Endothelial cell of umbilical vein (primary cell): ENCODE results near the gene RPS21. TPM values are rescaled to one million over a fixed set of nuclear protein-coding genes. Genes with fewer than 3 reads are reported as not detected.

ENCODE experiments used
- Bru-seq: library from RNA; stranded (reverse); fragments of 400-500 nt; gene quantifications from one replicate; lab custom pipeline; 2021; lab: Mats Ljungman, UMichigan
- BruChase-seq, 2 experiments: library from RNA; stranded (reverse); fragments of 400-500 nt; gene quantifications; one replicate each; lab custom pipeline; 2021; lab: Mats Ljungman, UMichigan
- BruUV-seq: library from RNA; stranded (reverse); fragments of 400-500 nt; replicated peaks from 2 replicates; lab custom pipeline; 2021; lab: Mats Ljungman, UMichigan
- CTCF ChIA-PET: fragments of 300-600, 350-600 bp; sonication (Branson Sonifier 250); formaldehyde crosslinking; loops from one replicate; lab custom pipeline; 2021; ENCODE audit warnings: antibody characterized with exemption, inconsistent platforms; lab: Charles Lee
- POLR2A ChIA-PET: fragments of 300-600, 350-600 bp; sonication (Branson Sonifier 250); formaldehyde crosslinking; loops from one replicate; lab custom pipeline; 2021; ENCODE audit warnings: antibody characterized with exemption, inconsistent platforms; lab: Charles Lee
- DNase-seq: peaks from one replicate; pipeline ENCODE4 v3.0.0-alpha.2; 2011; ENCODE audit warnings: low read depth, low spot score
- FAIRE-seq: peaks from 2 replicates; lab custom pipeline; 2011; peaks lifted over from hg19 to GRCh38; lab: Jason Lieb, UNC
- H2AFZ ChIP-seq: 2 replicates; pipeline ENCODE4 v1.6.0; 2012; ENCODE audit warnings: low read depth, low read length, control low read depth, inconsistent platforms
- H3K27ac ChIP-seq: 2 replicates; pipeline ENCODE4 v1.5.1; 2011; ENCODE audit warnings: low read depth, mild to moderate bottlenecking, control low read depth, low read length, moderate library complexity; ENCODE audit not compliant: insufficient read depth
- H3K27me3 ChIP-seq, 2 experiments: 2 replicates each; pipeline versions ENCODE4 v1.6.0 to v1.6.1; 2011; ENCODE audit warnings: low read length in 2 of 2, mixed read lengths in 1 of 2; ENCODE audit not compliant: control insufficient read depth in 2 of 2, insufficient read depth in 2 of 2
- H3K36me3 ChIP-seq, 2 experiments: 2 replicates in 1 of 2; 3 replicates in 1 of 2; pipeline ENCODE4 v1.5.1; 2011; ENCODE audit warnings: low read length in 2 of 2, mild to moderate bottlenecking in 1 of 2, moderate library complexity in 1 of 2; ENCODE audit not compliant: control insufficient read depth in 2 of 2, insufficient read depth in 2 of 2; ENCODE audit errors: extremely low read depth in 1 of 2
- H3K4me1 ChIP-seq: 3 replicates; pipeline ENCODE4 v1.5.1; 2011; ENCODE audit warnings: mild to moderate bottlenecking, low read length; ENCODE audit not compliant: control insufficient read depth, insufficient read depth; ENCODE audit errors: extremely low read depth
- H3K4me2 ChIP-seq: 2 replicates; pipeline ENCODE4 v1.6.1; 2011; ENCODE audit warnings: low read length, control low read depth, mixed read lengths; ENCODE audit not compliant: insufficient read depth
- H3K4me3 ChIP-seq, 3 experiments: fragments of 200-600 bp in 1 of 3; sonication (generic), shearing (Covaris generic) in 1 of 3; replicated peaks in 1 of 3; 2 replicates each; pipeline ENCODE4 v1.5.1; 2011 to 2016; ENCODE audit warnings: control low read depth in 3 of 3, low read length in 3 of 3, mild to moderate bottlenecking in 2 of 3, inconsistent platforms in 1 of 3, low read depth in 1 of 3, moderate library complexity in 1 of 3; ENCODE audit not compliant: insufficient read depth in 1 of 3
- H3K79me2 ChIP-seq: 2 replicates; pipeline ENCODE4 v1.6.0; 2012; ENCODE audit warnings: low read length, inconsistent platforms; ENCODE audit not compliant: control insufficient read depth, insufficient read depth
- H3K9ac ChIP-seq: replicated peaks from 2 replicates; pipeline ENCODE3; 2011; ENCODE audit warnings: low read length, control low read depth; ENCODE audit not compliant: insufficient read depth; ENCODE audit errors: extremely low read depth
- H3K9me1 ChIP-seq: replicated peaks from 3 replicates; pipeline ENCODE4 v1.6.0; 2011; ENCODE audit warnings: mild to moderate bottlenecking, low read length; ENCODE audit not compliant: control insufficient read depth, insufficient read depth; ENCODE audit errors: extremely low read depth
- H3K9me3 ChIP-seq: replicated peaks from 2 replicates; pipeline ENCODE4 v1.5.1; 2012; ENCODE audit warnings: low read length, inconsistent platforms; ENCODE audit not compliant: control insufficient read depth, insufficient read depth
- H4K20me1 ChIP-seq: replicated peaks from 2 replicates; pipeline ENCODE3; 2011; ENCODE audit warnings: mild to moderate bottlenecking, low read length; ENCODE audit not compliant: control insufficient read depth, insufficient read depth; ENCODE audit errors: extremely low read depth
- EZH2 ChIP-seq: IDR thresholded peaks from 2 replicates; pipeline ENCODE4 v1.6.1; 2012; ENCODE audit warnings: borderline replicate concordance, low read depth, mild to moderate bottlenecking, moderate library complexity, low read length, inconsistent platforms; ENCODE audit not compliant: severe bottlenecking
- MYC ChIP-seq: IDR thresholded peaks from one replicate; pipeline ENCODE4 v1.6.1; 2011; ENCODE audit warnings: mild to moderate bottlenecking, low read depth, low read length
- POLR2A ChIP-seq: IDR thresholded peaks from 2 replicates; pipeline ENCODE4 v1.6.1; 2012; ENCODE audit warnings: low read depth, mild to moderate bottlenecking, control low read depth, low read length
- POLR2AphosphoS5 ChIP-seq: IDR thresholded peaks from 2 replicates; pipeline ENCODE4 v1.6.1; 2012; ENCODE audit warnings: low read depth, mild to moderate bottlenecking, control low read depth, low read length, moderate library complexity; ENCODE audit not compliant: insufficient read depth
- dilution Hi-C: fragments of 300-500 bp; cut with MboI; formaldehyde crosslinking; loops from one replicate; pipeline ENCODE4 v1.15.0; 2019; ENCODE audit warnings: low sequenced_read_pairs; ENCODE audit not compliant: extremely low pct_ligation_motif_present
- intact Hi-C: fragments of 100-400 bp; cut with micrococcal nuclease; formaldehyde crosslinking; loops from one replicate; pipeline ENCODE4 v1.10.0; 2022
- long read RNA-seq: library from polyadenylated mRNA; stranded (forward); transcript quantifications from one replicate; pipeline ENCODE4 v2.0.0, GENCODE V29; 2021
- polyA minus RNA-seq, 3 experiments: library from RNA; depleted of rRNA, polyadenylated mRNA; stranded (reverse); fragments of >200 nt; gene quantifications; 1 replicate in 1 of 3; 2 replicates in 2 of 3; pipeline ENCODE4 v1.2.3, GENCODE V29; 2011
- polyA plus RNA-seq, 4 experiments: library from polyadenylated mRNA; depleted of rRNA in 3 of 4; stranded (reverse) in 3 of 4; unstranded in 1 of 4; fragments of >200 nt; gene quantifications; 2 replicates each; pipeline versions ENCODE4 v1.2.1 to v1.2.3, GENCODE V29; 2011 to 2012; ENCODE audit warnings: missing spikeins in 1 of 4
- total RNA-seq: library from RNA; stranded (reverse); gene quantifications from 2 replicates; pipeline ENCODE4 v1.2.3, GENCODE V29; 2021
- TF ChIP-seq, protein P1 (sequence below), 2 donors: IDR thresholded peaks; 1 replicate in 1 of 2; 2 replicates in 1 of 2; pipeline ENCODE4 v1.5.1; 2011; ENCODE audit warnings: low read length in 2 of 2, mild to moderate bottlenecking in 2 of 2, moderate library complexity in 2 of 2, control low read depth in 1 of 2, inconsistent platforms in 1 of 2, low read depth in 1 of 2; ENCODE audit not compliant: insufficient read depth in 1 of 2; ENCODE audit errors: extremely low read depth in 1 of 2
- TF ChIP-seq, protein P2 (sequence below): IDR thresholded peaks from 2 replicates; pipeline ENCODE4 v1.6.1; 2011; ENCODE audit not compliant: insufficient read depth, insufficient read length

RPS21 gene
- total RNA-seq: 1,627 and 1,644 TPM in 2 replicates
- polyA plus RNA-seq: 6,186 and 7,710 TPM in 2 replicates
- polyA plus RNA-seq (2011; cell fraction: cytosol; rRNA removed): 7,058 and 7,187 TPM in 2 replicates
- 1,710 and 1,727 TPM in 2 replicates for polyA plus RNA-seq (2011; cell fraction: nucleus; rRNA removed)
- 3,439 and 5,474 TPM in 2 replicates for polyA plus RNA-seq (2012)
- polyA minus RNA-seq: 1,355 and 1,842 TPM in 2 replicates
- 1,457 TPM for polyA minus RNA-seq (2011; cell fraction: cytosol; rRNA and poly(A)+ RNA removed)
- 192 and 301 TPM in 2 replicates for polyA minus RNA-seq (2011; cell fraction: nucleus; rRNA and poly(A)+ RNA removed)
- Bru-seq, nascent RNA: percentile 96 among the genes with signal in this experiment
- BruChase-seq, experiment 1, labeled RNA remaining after a 6-hour chase: percentile 98 among the genes with signal in this experiment
- percentile 95 among the genes with signal in this experiment for BruChase-seq, experiment 2, labeled RNA remaining after a 2-hour chase
- long read RNA-seq, transcript RPS21-201 (6 exons, 344 nt): major isoform, 828 of 987 reads
- long read RNA-seq, transcript RPS21-205 (5 exons, 429 nt): minor isoform, 26 of 987 reads
- long read RNA-seq, partial matches to known transcripts: 106 of 987 reads
- long read RNA-seq, other reads (novel, unspliced or antisense): 26 of 987 reads

DNA sequence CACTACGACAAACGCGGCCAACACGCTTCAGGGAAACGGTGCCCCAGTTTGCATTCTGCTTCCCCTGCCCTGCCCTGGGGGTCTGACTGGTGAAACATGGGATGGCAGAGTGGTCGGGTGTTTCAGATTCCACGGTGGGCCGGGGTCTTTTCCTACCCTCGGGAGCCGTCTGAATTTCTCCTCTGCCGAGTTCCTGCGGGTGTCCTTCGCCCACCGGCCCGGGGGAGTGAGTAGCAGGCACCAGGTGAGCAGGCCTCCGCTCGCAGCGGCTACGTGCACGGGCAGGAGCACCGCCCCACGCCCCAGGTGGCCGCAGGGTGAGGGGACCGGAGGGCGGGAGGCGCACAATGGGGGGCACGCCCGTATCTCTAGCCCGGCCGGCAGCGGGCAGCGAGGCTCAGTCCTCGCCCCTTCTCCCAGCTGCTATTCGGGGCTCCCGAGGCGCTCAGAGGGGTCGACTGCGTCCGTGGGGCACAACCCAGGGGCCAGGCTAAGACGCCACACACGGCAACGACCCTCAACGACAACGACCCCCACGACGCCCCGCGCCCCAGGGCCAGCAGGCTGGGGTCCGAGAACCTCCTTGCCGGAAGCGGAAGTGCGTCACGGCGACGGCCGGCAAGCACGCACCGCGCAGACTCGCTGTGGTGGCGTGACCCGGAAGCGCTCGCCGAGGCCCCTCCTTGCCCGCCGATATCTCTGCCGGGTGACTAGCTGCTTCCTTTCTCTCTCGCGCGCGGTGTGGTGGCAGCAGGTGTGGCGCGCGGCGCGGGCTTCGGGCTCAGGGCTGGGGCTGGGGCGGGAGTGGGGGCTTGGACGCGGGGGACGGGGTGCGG is at the start of gene RPS21:
RPS21 (plus strand) TSS at position 721 of the 836 bp plus-strand sequence. CDS start 236 bp downstream, outside the sequence.
- POLR2A ChIA-PET: interaction anchor here (0.6 to 1.3 kb wide), 13 partner anchors 15 to 355 kb away, joined by 3 to 8 read pairs (median 5); no protein-coding TSS in a partner anchor
- Histone ChIP-seq H3K27ac (peak within 1 kb of the TSS; percentile 91), H3K4me1 (peaks cover 17% of the 10 kb centered on the region), H3K79me2 (peaks cover 43% of the 10 kb centered on the region), H3K4me2 (peak within 1 kb of the TSS; percentile 87), H3K9ac (peak within 1 kb of the TSS; percentile 98), H3K9me3 (no peaks in the 10 kb centered on the region), H3K4me3 (peak within 1 kb of the TSS; percentile 72 to 82 (median 81)), H4K20me1 (no peaks in the 10 kb centered on the region), H3K27me3 (no peaks in the 10 kb centered on the region), H3K36me3 (peaks cover 12 to 20% of the 10 kb centered on the region in 2 experiments), H3K9me1 (no peaks in the 10 kb centered on the region), H2AFZ (peak within 1 kb of the TSS; percentile 48)
- TF ChIP-seq EZH2: no peak
- TF ChIP-seq, protein P1, sequence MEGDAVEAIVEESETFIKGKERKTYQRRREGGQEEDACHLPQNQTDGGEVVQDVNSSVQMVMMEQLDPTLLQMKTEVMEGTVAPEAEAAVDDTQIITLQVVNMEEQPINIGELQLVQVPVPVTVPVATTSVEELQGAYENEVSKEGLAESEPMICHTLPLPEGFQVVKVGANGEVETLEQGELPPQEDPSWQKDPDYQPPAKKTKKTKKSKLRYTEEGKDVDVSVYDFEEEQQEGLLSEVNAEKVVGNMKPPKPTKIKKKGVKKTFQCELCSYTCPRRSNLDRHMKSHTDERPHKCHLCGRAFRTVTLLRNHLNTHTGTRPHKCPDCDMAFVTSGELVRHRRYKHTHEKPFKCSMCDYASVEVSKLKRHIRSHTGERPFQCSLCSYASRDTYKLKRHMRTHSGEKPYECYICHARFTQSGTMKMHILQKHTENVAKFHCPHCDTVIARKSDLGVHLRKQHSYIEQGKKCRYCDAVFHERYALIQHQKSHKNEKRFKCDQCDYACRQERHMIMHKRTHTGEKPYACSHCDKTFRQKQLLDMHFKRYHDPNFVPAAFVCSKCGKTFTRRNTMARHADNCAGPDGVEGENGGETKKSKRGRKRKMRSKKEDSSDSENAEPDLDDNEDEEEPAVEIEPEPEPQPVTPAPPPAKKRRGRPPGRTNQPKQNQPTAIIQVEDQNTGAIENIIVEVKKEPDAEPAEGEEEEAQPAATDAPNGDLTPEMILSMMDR (IDR thresholded peaks at IDR 0.05; ENCODE audit: extremely low read depth in 1 of 2, insufficient read depth in 1 of 2, low read depth in 1 of 2, low read length in 2 of 2): no peak
- peak; percentile 94 for TF ChIP-seq POLR2AphosphoS5
- peak; percentile 45 for TF ChIP-seq MYC
- TF ChIP-seq POLR2A: peak; percentile 90
- TF ChIP-seq, protein P2, sequence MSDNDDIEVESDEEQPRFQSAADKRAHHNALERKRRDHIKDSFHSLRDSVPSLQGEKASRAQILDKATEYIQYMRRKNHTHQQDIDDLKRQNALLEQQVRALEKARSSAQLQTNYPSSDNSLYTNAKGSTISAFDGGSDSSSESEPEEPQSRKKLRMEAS: no peak
- CTCF ChIA-PET: interaction anchor here (0.6 to 2.8 kb wide), 6 partner anchors 12 to 218 kb away, joined by 3 to 11 read pairs (median 5); no protein-coding TSS in a partner anchor
- BruUV-seq: TSS peak; percentile 76
- FAIRE-seq: peak; percentile 98
- dilution Hi-C loops (no loop called here), intact Hi-C loops (loop anchor here (1.0 to 10.0 kb wide), 4 partner anchors 84 to 418 kb away; partner anchors contain the start of genes ADRM1, MTG2, OGFR and OSBPL2)
- peak; percentile 92 for DNase-seq
